ENCODE measurements around the gene PLPPR5. TPM values are rescaled to one million over a fixed set of nuclear protein-coding genes. Genes with fewer than 3 reads are reported as not detected.

PLPPR5 gene
- total RNA-seq, 1 donor from 2014 or later, result 0.50 TPM

DNA sequence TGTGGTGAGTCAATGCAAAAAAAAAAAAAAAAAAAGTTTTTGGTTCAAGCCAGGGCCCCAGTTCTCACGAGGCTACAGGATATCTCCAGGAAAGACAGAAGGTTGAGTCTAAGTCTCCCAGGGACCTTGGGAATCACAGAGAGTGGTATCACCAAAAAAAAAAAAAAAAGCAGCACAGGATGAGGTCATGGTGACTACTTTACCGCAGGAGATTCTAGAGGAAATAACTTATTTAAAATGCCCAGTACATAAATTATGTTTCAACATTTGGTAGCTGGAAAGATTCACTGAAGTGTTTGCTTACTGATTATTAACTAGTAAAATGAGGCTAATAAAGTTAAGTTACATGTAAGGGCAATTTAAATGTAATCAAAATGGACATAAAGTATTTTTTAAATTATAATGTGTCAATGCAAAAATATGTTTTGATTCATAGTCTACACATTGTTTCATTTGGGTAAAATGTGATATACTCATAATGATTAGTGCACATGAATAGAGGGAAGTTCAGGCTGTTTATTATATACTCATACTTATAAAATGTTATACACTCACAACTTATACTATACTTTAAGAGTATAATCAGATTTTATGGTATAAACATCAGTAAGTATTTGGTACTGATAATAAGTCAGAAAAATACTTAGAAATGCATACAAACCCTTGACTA, 84.1 kb downstream of the PLPPR5 start:
- TF ChIP-seq, protein P1, sequence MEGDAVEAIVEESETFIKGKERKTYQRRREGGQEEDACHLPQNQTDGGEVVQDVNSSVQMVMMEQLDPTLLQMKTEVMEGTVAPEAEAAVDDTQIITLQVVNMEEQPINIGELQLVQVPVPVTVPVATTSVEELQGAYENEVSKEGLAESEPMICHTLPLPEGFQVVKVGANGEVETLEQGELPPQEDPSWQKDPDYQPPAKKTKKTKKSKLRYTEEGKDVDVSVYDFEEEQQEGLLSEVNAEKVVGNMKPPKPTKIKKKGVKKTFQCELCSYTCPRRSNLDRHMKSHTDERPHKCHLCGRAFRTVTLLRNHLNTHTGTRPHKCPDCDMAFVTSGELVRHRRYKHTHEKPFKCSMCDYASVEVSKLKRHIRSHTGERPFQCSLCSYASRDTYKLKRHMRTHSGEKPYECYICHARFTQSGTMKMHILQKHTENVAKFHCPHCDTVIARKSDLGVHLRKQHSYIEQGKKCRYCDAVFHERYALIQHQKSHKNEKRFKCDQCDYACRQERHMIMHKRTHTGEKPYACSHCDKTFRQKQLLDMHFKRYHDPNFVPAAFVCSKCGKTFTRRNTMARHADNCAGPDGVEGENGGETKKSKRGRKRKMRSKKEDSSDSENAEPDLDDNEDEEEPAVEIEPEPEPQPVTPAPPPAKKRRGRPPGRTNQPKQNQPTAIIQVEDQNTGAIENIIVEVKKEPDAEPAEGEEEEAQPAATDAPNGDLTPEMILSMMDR (IDR thresholded peaks at IDR 0.05; ENCODE audit: insufficient read depth, low read length, poor library complexity, severe bottlenecking), result no peak
- Histone ChIP-seq H3K27me3 (ENCODE audit: control insufficient read depth, insufficient read depth, low read length) (no peaks in the 10 kb centered on the region), H3K36me3 (ENCODE audit: control insufficient read depth, insufficient read depth, low read length) (no peaks in the 10 kb centered on the region), H3K4me3 (ENCODE audit: low read depth, low read length) (no peak overlapping the region)
- no peak for DNase-seq (ENCODE audit: low read depth)

DNA sequence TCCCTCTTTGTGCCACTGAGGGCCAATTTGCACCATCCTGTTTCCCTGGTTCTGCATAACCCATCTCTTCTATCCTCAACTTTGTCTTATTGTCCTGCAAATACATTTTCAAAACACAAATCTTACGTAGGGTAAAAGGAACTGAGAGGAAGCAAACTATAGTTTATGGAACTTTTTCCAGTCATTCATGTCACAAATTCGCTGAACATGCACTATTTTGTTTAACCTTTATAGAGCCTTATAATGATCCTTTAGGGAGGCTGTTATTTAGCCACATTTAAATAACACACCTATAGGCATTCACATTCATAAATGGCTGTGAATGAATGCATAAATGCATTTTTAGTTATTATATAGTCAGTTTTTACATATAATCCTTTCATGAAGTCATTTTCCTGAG, 85.0 kb downstream of the PLPPR5 start:
- Histone ChIP-seq H3K36me3 (ENCODE audit: control insufficient read depth, insufficient read depth, low read length) (no peaks in the 10 kb centered on the region), H3K4me3 (ENCODE audit: low read depth, low read length) (no peak overlapping the region), H3K27me3 (ENCODE audit: control insufficient read depth, insufficient read depth, low read length) (no peaks in the 10 kb centered on the region)
- TF ChIP-seq, protein P1 (IDR thresholded peaks at IDR 0.05; ENCODE audit: insufficient read depth, low read length, poor library complexity, severe bottlenecking), result no peak
- DNase-seq (ENCODE audit: low read depth), result no peak

DNA sequence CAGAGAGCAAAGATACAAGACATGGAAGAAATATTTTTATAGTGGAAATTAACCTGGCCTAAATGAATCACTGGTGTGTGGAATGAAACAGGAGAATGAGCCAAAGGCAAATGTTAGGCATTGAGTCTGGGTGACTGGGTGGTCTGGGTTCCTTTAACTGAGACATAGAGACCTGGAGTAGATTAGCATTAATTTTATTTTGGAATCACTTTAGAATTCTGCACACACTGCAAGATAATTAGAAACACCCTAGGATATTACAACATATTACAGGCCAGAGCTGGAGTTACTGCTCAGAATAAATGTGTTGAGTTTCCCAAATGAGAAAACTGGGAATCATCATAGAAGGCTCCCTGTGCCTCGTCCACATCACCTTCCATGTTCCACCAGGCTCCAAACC, 85.5 kb downstream of the PLPPR5 start:
- no peak for DNase-seq (ENCODE audit: low read depth)
- H3K27me3 ChIP-seq (ENCODE audit: control insufficient read depth, insufficient read depth, low read length), result no peaks in the 10 kb centered on the region
- TF ChIP-seq, protein P1 (IDR thresholded peaks at IDR 0.05; ENCODE audit: insufficient read depth, low read length, poor library complexity, severe bottlenecking), result no peak
- no peaks in the 10 kb centered on the region for H3K36me3 ChIP-seq (ENCODE audit: control insufficient read depth, insufficient read depth, low read length)
- H3K4me3 ChIP-seq (ENCODE audit: low read depth, low read length), result no peak overlapping the region

DNA sequence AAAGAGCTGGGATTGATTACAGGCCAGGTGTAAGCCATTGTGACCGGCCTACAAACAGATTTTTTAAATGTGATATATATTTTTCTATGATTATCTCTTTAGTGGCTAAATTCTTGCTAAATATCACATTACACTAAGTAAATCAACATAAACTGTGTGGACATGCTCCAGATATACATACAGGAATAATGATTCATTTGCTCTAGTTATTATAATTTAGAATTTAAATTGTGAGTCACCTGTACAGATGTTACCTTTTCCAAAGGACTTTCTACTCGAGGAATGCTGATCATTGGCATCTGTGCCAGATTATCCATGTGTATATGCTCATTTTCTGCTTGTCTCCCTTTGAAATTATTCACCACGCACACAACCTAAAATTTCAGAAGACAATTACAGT, 90.1 kb downstream of the PLPPR5 start:
- Histone ChIP-seq H3K27me3 (ENCODE audit: control insufficient read depth, insufficient read depth, low read length) (no peaks in the 10 kb centered on the region), H3K4me3 (ENCODE audit: low read depth, low read length) (no peak overlapping the region), H3K36me3 (ENCODE audit: control insufficient read depth, insufficient read depth, low read length) (no peaks in the 10 kb centered on the region)
- TF ChIP-seq, protein P1 (IDR thresholded peaks at IDR 0.05; ENCODE audit: insufficient read depth, low read length, poor library complexity, severe bottlenecking), result no peak
- DNase-seq (ENCODE audit: low read depth), result no peak

DNA sequence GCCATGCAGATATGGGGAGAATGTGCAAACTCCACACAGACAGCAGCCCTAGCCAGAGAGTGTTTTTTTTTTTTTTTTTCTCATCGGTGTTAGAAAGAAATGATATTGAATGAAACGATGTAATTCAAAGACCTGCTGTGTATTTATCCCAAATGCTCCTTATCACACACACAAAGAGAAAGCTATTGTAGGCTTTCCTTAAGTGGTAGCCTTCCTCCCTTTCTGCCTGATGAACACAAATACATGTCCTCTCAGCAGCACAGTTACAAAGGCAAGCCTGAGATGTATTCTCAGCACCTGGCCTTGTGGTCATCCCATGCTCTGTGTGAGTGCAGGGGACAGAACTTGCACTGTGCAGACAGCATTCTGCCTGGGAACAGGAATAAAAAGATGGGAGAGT, 93.8 kb downstream of the PLPPR5 start:
- no peak overlapping the region for H3K4me3 ChIP-seq (ENCODE audit: low read depth, low read length)
- TF ChIP-seq, protein P1 (IDR thresholded peaks at IDR 0.05; ENCODE audit: insufficient read depth, low read length, poor library complexity, severe bottlenecking), result no peak
- no peak for DNase-seq (ENCODE audit: low read depth)
- no peaks in the 10 kb centered on the region for H3K36me3 ChIP-seq (ENCODE audit: control insufficient read depth, insufficient read depth, low read length)
- H3K27me3 ChIP-seq (ENCODE audit: control insufficient read depth, insufficient read depth, low read length), result no peaks in the 10 kb centered on the region

DNA sequence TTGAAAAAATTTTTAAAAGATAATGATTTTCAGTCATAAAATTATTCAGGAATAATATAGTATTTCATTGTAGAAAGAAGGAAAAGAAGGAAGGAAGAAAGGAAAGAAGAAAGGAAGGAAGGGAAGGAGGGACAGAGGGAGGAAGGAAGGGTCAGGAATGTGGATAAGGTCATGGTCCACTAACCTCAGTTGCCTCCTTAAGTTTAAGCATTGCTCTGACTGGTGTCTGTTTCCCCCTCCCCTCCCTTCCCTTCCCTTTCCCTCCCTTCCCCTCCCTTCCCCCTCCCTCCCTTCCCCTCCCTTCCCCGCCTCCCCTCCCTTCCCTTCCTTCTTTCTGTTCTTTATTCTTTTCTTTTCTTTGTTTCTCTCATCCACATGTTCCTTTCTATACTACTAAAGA, 95.7 kb downstream of the PLPPR5 start:
- TF ChIP-seq, protein P1 (IDR thresholded peaks at IDR 0.05; ENCODE audit: insufficient read depth, low read length, poor library complexity, severe bottlenecking), result no peak
- Histone ChIP-seq H3K36me3 (ENCODE audit: control insufficient read depth, insufficient read depth, low read length) (no peaks in the 10 kb centered on the region), H3K27me3 (ENCODE audit: control insufficient read depth, insufficient read depth, low read length) (no peaks in the 10 kb centered on the region), H3K4me3 (ENCODE audit: low read depth, low read length) (no peak overlapping the region)
- no peak for DNase-seq (ENCODE audit: low read depth)

Measured in kidney epithelial cell (primary cell).